IMR-90 (cell line): ENCODE results near the gene DBF4B. TPM values are rescaled to one million over a fixed set of nuclear protein-coding genes. Genes with fewer than 3 reads are reported as not detected.
"Not testable (repeated sequence)": the region's sequence is repeated elsewhere in the genome, so short reads cannot be mapped to it uniquely, and the experiment has no call there.

ENCODE experiments used
- ATAC-seq: fragments of 200-7000 bp; cut with Tn5 transposase; 2 replicates; pipeline ENCODE4 v1.9.1; 2020; ENCODE audit warnings: low read depth, mild to moderate bottlenecking, moderate library complexity
- BruUV-seq: library from RNA; stranded (reverse); fragments of 400-500 nt; replicated peaks from 2 replicates; lab custom pipeline; 2021; lab: Mats Ljungman, UMichigan
- CTCF ChIA-PET: fragments of 300-600 bp; formaldehyde crosslinking; extraction: SDS; loops from one replicate; lab custom pipeline; 2021; ENCODE audit warnings: antibody characterized with exemption; lab: Yijun Ruan, JAX
- POLR2A ChIA-PET: fragments of 300-600 bp; sonication (Branson Sonifier 250); formaldehyde crosslinking; loops from one replicate; lab custom pipeline; 2022; ENCODE audit warnings: antibody characterized with exemption; ENCODE audit not compliant: unreplicated experiment; lab: Charles Lee
- DNase-seq: peaks from one replicate; pipeline ENCODE4 v3.0.0; 2013
- H2AFZ ChIP-seq: replicated peaks from 2 replicates; pipeline ENCODE3; 2013; ENCODE audit warnings: low read length, mild to moderate bottlenecking; ENCODE audit not compliant: poor library complexity
- H2AK5ac ChIP-seq: 2 replicates; pipeline ENCODE4 v1.6.1; 2013; ENCODE audit warnings: low read depth, low read length, inconsistent platforms
- H2AK9ac ChIP-seq: replicated peaks from 2 replicates; pipeline ENCODE3; 2013; ENCODE audit warnings: mild to moderate bottlenecking, low read depth, low read length, moderate library complexity; ENCODE audit not compliant: poor library complexity
- H2BK120ac ChIP-seq: 2 replicates; pipeline ENCODE4 v1.6.1; 2013; ENCODE audit warnings: low read depth, low read length, inconsistent platforms
- H2BK15ac ChIP-seq: 3 replicates; pipeline ENCODE4 v1.6.1; 2013; ENCODE audit warnings: low read depth, low read length, inconsistent platforms
- H2BK20ac ChIP-seq: 2 replicates; pipeline ENCODE4 v1.6.1; 2013; ENCODE audit warnings: low read depth, mild to moderate bottlenecking, inconsistent platforms, low read length, moderate library complexity
- H2BK5ac ChIP-seq: 2 replicates; pipeline ENCODE4 v1.6.1; 2013; ENCODE audit warnings: mild to moderate bottlenecking, low read depth, low read length, inconsistent platforms; ENCODE audit not compliant: poor library complexity, severe bottlenecking
- H3K14ac ChIP-seq: replicated peaks from 2 replicates; pipeline ENCODE4 v1.6.1; 2013; ENCODE audit warnings: low read depth, low read length, inconsistent platforms
- H3K18ac ChIP-seq: 2 replicates; pipeline ENCODE4 v1.6.1; 2013; ENCODE audit warnings: low read depth, low read length, control low read depth
- H3K23ac ChIP-seq: 2 replicates; pipeline ENCODE4 v1.6.1; 2013; ENCODE audit warnings: low read depth, low read length, inconsistent platforms
- H3K27ac ChIP-seq: 2 replicates; pipeline ENCODE4 v1.5.1; 2013; ENCODE audit warnings: mild to moderate bottlenecking, control low read depth, low read length; ENCODE audit not compliant: insufficient read depth
- H3K27me3 ChIP-seq: 2 replicates; pipeline ENCODE4 v1.6.1; 2013; ENCODE audit warnings: low read length; ENCODE audit not compliant: control insufficient read depth, insufficient read depth
- H3K36me3 ChIP-seq: 2 replicates; pipeline ENCODE4 v1.6.1; 2013; ENCODE audit warnings: low read length, mixed read lengths; ENCODE audit not compliant: control insufficient read depth, insufficient read depth
- H3K4ac ChIP-seq: 2 replicates; pipeline ENCODE4 v1.6.1; 2013; ENCODE audit warnings: low read depth, low read length, inconsistent platforms
- H3K4me1 ChIP-seq: 2 replicates; pipeline ENCODE4 v1.6.1; 2013; ENCODE audit warnings: low read length, mixed read lengths; ENCODE audit not compliant: control insufficient read depth, insufficient read depth
- H3K4me2 ChIP-seq: 2 replicates; pipeline ENCODE4 v1.6.1; 2013; ENCODE audit warnings: low read depth, mild to moderate bottlenecking, control low read depth, low read length, moderate library complexity
- H3K4me3 ChIP-seq: 2 replicates; pipeline ENCODE4 v1.5.1; 2013; ENCODE audit warnings: low read depth, mild to moderate bottlenecking, control low read depth, low read length, moderate library complexity; ENCODE audit not compliant: insufficient read depth
- H3K56ac ChIP-seq: 2 replicates; pipeline ENCODE4 v1.6.1; 2013; ENCODE audit warnings: low read length, inconsistent platforms; ENCODE audit not compliant: insufficient read depth; ENCODE audit errors: extremely low read depth
- H3K79me1 ChIP-seq, 2 experiments: 2 replicates each; pipeline ENCODE4 v1.6.1; 2013; ENCODE audit warnings: low read length in 2 of 2, inconsistent platforms in 1 of 2, low read depth in 1 of 2
- H3K9ac ChIP-seq: 2 replicates; pipeline ENCODE4 v1.6.1; 2013; ENCODE audit warnings: low read depth, low read length, control low read depth
- H3K9me1 ChIP-seq: 2 replicates; pipeline ENCODE4 v1.6.1; 2013; ENCODE audit warnings: low read length, inconsistent platforms; ENCODE audit not compliant: insufficient read depth
- H3K9me3 ChIP-seq: 2 replicates; pipeline ENCODE4 v1.6.1; 2013; ENCODE audit warnings: low read length; ENCODE audit not compliant: control insufficient read depth, insufficient read depth
- H4K20me1 ChIP-seq: 2 replicates; pipeline ENCODE4 v1.6.1; 2013; ENCODE audit warnings: low read length, inconsistent platforms; ENCODE audit not compliant: insufficient read depth
- H4K5ac ChIP-seq: 2 replicates; pipeline ENCODE4 v1.6.1; 2013; ENCODE audit warnings: mild to moderate bottlenecking, low read depth, low read length, control low read depth
- H4K8ac ChIP-seq, 2 experiments: 2 replicates each; pipeline ENCODE4 v1.6.1; 2013; ENCODE audit warnings: low read depth in 2 of 2, low read length in 2 of 2, control low read depth in 1 of 2, inconsistent platforms in 1 of 2
- H4K91ac ChIP-seq: 2 replicates; pipeline ENCODE4 v1.6.1; 2013; ENCODE audit warnings: low read depth, low read length, inconsistent platforms; ENCODE audit not compliant: insufficient read depth
- CHD1 ChIP-seq: IDR thresholded peaks from 2 replicates; pipeline ENCODE4 v1.6.1; 2012; ENCODE audit warnings: low read depth, low read length, improper control_type of control experiment
- ELK1 ChIP-seq: fragments of 150-350 bp; IDR thresholded peaks from 2 replicates; pipeline ENCODE4 v1.6.1; 2016; ENCODE audit warnings: low read depth, mild to moderate bottlenecking, low read length, moderate library complexity, borderline replicate concordance
- MAZ ChIP-seq: IDR thresholded peaks from 2 replicates; pipeline ENCODE4 v1.6.1; 2012; ENCODE audit warnings: low read depth, mild to moderate bottlenecking, low read length, improper control_type of control experiment, moderate library complexity, borderline replicate concordance
- POLR2A ChIP-seq: IDR thresholded peaks from 2 replicates; pipeline ENCODE4 v1.6.1; 2012; ENCODE audit warnings: mild to moderate bottlenecking, low read depth, low read length
- RAD21 ChIP-seq: IDR thresholded peaks from 2 replicates; pipeline ENCODE4 v1.6.1; 2012; ENCODE audit warnings: low read length, improper control_type of control experiment
- SMC3 ChIP-seq: fragments of 150-350 bp; IDR thresholded peaks from 2 replicates; pipeline ENCODE4 v1.6.1; 2016; ENCODE audit warnings: low read depth, mild to moderate bottlenecking, antibody characterized with exemption, low read length, moderate library complexity
- WGBS, 2 experiments: methylation state at CpG; one replicate each; pipeline versions ENCODE4 v1.1.5 to v1.1.7; 2013; ENCODE audit warnings: missing lambda C conversion rate in 2 of 2; ENCODE audit not compliant: insufficient read length in 1 of 2; ENCODE audit errors: extremely low coverage in 2 of 2; 5-methylcytosine and 5-hydroxymethylcytosine counted together
- dilution Hi-C: fragments of 300-500 bp; cut with HindIII; formaldehyde crosslinking; loops from one replicate; pipeline ENCODE4 v1.14.3; 2018; ENCODE audit warnings: low sequenced_read_pairs; ENCODE audit not compliant: unreplicated experiment
- in situ Hi-C: fragments of 300-500 bp; cut with MboI; formaldehyde crosslinking; loops from 3 replicates; pipeline ENCODE4 v1.14.3; 2019; ENCODE audit warnings: low sequenced_read_pairs, inconsistent platforms, mixed read lengths
- intact Hi-C: fragments of 100-400 bp; cut with micrococcal nuclease; formaldehyde crosslinking; loops from 2 replicates; pipeline ENCODE4 v1.10.0; 2022
- polyA plus RNA-seq, 3 experiments: library from polyadenylated mRNA; depleted of rRNA; stranded (reverse); fragments of >200 nt; gene quantifications; 2 replicates each; pipeline ENCODE4 v1.2.3, GENCODE V29; 2012; ENCODE audit warnings: low replicate concordance in 1 of 3
- total RNA-seq: library from RNA; depleted of rRNA; stranded (reverse); fragments of >200 nt; gene quantifications from 2 replicates; pipeline ENCODE4 v1.2.3, GENCODE V29; 2012

The DBF4B gene
- total and polyA plus RNA-seq, 2 of the 4 experiments (the other 2 are of a cell fraction): 3.6 to 10.2 TPM

- H2BK5ac ChIP-seq: no peak overlapping the region
- H4K91ac ChIP-seq: no peak overlapping the region
- no TSS peak for BruUV-seq
- no peak overlapping the region for H2BK120ac ChIP-seq
- H2BK20ac ChIP-seq: no peak overlapping the region
- intact Hi-C loops (no loop called here), dilution Hi-C loops (no loop called here), in situ Hi-C loops (no loop called here)
- no peak overlapping the region for H2AFZ ChIP-seq
- H4K8ac ChIP-seq: no peak overlapping the region
- no peak overlapping the region for H2AK5ac ChIP-seq
- H3K23ac ChIP-seq: no peak overlapping the region
- no peaks in the 10 kb centered on the region for H4K20me1 ChIP-seq
- H3K4ac ChIP-seq: no peak overlapping the region
- no peak overlapping the region for H3K4me3 ChIP-seq
- no peak for TF ChIP-seq CHD1
- no peak for TF ChIP-seq ELK1
- no peak for TF ChIP-seq POLR2A
- TF ChIP-seq MAZ: no peak
- no peak for TF ChIP-seq RAD21
- TF ChIP-seq SMC3: no peak
- no peak overlapping the region for H4K5ac ChIP-seq
- WGBS, 2 experiments: no CpG with 5 or more reads among the region's 2 CpGs
- H3K4me2 ChIP-seq: no peak overlapping the region
- DNase-seq (peak; percentile 47), ATAC-seq (peak; percentile 66)
- CTCF ChIA-PET: no interaction called here
- H3K14ac ChIP-seq: no peak overlapping the region
- H3K36me3 ChIP-seq: peaks cover 13% of the 10 kb centered on the region
- peaks cover 2 to 6% of the 10 kb centered on the region in 2 experiments; a peak in 1 of 4 replicates for H3K79me1 ChIP-seq
- no peak overlapping the region for H3K18ac ChIP-seq
- no peaks in the 10 kb centered on the region for H3K27me3 ChIP-seq
- H3K9me3 ChIP-seq: no peaks in the 10 kb centered on the region
- H3K9ac ChIP-seq: no peak overlapping the region
- no peak overlapping the region for H3K56ac ChIP-seq
- H2BK15ac ChIP-seq: no peak overlapping the region
- no peak overlapping the region for H3K27ac ChIP-seq
- no peak overlapping the region for H2AK9ac ChIP-seq
- no peaks in the 10 kb centered on the region for H3K9me1 ChIP-seq
- POLR2A ChIA-PET: no interaction called here
- H3K4me1 ChIP-seq: peaks cover 2% of the 10 kb centered on the region; the same call in 1 of the 2 replicates
Measured at GRCh38 chr17:44677136-44677535, 31.3 kb upstream of the DBF4B start.

- H3K18ac ChIP-seq, H4K91ac ChIP-seq, H2BK120ac ChIP-seq, H4K5ac ChIP-seq, CTCF ChIA-PET, H3K14ac ChIP-seq, H3K56ac ChIP-seq, H3K4me2 ChIP-seq, H3K4me3 ChIP-seq, H2AK5ac ChIP-seq, H3K4ac ChIP-seq, POLR2A ChIA-PET, H3K9ac ChIP-seq, DNase-seq, dilution Hi-C loops, in situ Hi-C loops, BruUV-seq, H4K8ac ChIP-seq, H2BK20ac ChIP-seq, intact Hi-C loops, H3K9me3 ChIP-seq, H3K4me1 ChIP-seq, H2AK9ac ChIP-seq, H2BK15ac ChIP-seq, H2BK5ac ChIP-seq, ATAC-seq, H3K23ac ChIP-seq, H2AFZ ChIP-seq, H3K27me3 ChIP-seq, H3K9me1 ChIP-seq, H4K20me1 ChIP-seq, H3K27ac ChIP-seq: not testable (repeated sequence)
- WGBS, 2 experiments: no CpG with 5 or more reads among the region's 4 CpGs
- peaks cover 14% of the 10 kb centered on the region for H3K36me3 ChIP-seq
- H3K79me1 ChIP-seq: peaks cover 9 to 36% of the 10 kb centered on the region in 2 experiments
Measured at GRCh38 chr17:44683303-44683702, 25.2 kb upstream of the DBF4B start.
